Ammon's horn (tissue), 1 donor: ENCODE measurements around the gene OSMR.
"Not testable (repeated sequence)": the region's sequence is repeated elsewhere in the genome, so short reads cannot be mapped to it uniquely, and the experiment has no call there.

Experiments used
- DNase-seq: peaks from one replicate; pipeline ENCODE4 v3.0.0-alpha.2; 2016; ENCODE audit warnings: low spot score

The OSMR gene

GRCh38 chr5:38831117-38831516, 14.7 kb upstream of the OSMR start:
- DNase-seq = no peak

- DNase-seq = no peak
Measured at GRCh38 chr5:38831909-38832308, 13.9 kb upstream of the OSMR start.

- no peak for DNase-seq
Measured at GRCh38 chr5:38832810-38833209, 13.0 kb upstream of the OSMR start.

- DNase-seq = no peak
Measured at GRCh38 chr5:38835887-38836286, 9.9 kb upstream of the OSMR start.

- no peak for DNase-seq
Measured at GRCh38 chr5:38837416-38837815, 8.4 kb upstream of the OSMR start.

GRCh38 chr5:38837932-38838331, 7.9 kb upstream of the OSMR start:
- DNase-seq = no peak

GRCh38 chr5:38843665-38844064, 2.1 kb upstream of the OSMR start:
- no peak for DNase-seq

- no peak for DNase-seq
Measured at GRCh38 chr5:38846379-38847011, 683 bp downstream of the OSMR start.

GRCh38 chr5:38847559-38848347, 1.9 kb downstream of the OSMR start:
- DNase-seq = no peak

GRCh38 chr5:38848637-38849036, 2.8 kb downstream of the OSMR start:
- no peak for DNase-seq

GRCh38 chr5:38851640-38852039, 5.8 kb downstream of the OSMR start:
- not testable (repeated sequence) for DNase-seq

- no peak for DNase-seq
Measured at GRCh38 chr5:38853753-38854470, 8.1 kb downstream of the OSMR start.

GRCh38 chr5:38854907-38855306, 9.1 kb downstream of the OSMR start:
- no peak for DNase-seq

GRCh38 chr5:38856660-38857059, 10.8 kb downstream of the OSMR start:
- DNase-seq = no peak

GRCh38 chr5:38858839-38859238, 13.0 kb downstream of the OSMR start:
- no peak for DNase-seq

GRCh38 chr5:38861986-38862770, 16.4 kb downstream of the OSMR start:
- DNase-seq = not testable (repeated sequence)

- no peak for DNase-seq
Measured at GRCh38 chr5:38866362-38867031, 20.7 kb downstream of the OSMR start.

GRCh38 chr5:38867032-38867398, 21.2 kb downstream of the OSMR start:
- no peak for DNase-seq

GRCh38 chr5:38867416-38867815, 21.6 kb downstream of the OSMR start:
- no peak for DNase-seq

- no peak for DNase-seq
Measured at GRCh38 chr5:38870595-38870994, 24.8 kb downstream of the OSMR start.

- DNase-seq = no peak
Measured at GRCh38 chr5:38871058-38871605, 25.3 kb downstream of the OSMR start.
